Stimulated activated CD8-positive, alpha-beta memory T cell treated with anti-CD3 and anti-CD28 coated beads, Interleukin-15, amount 100 ng/mL, for 4 hours (primary cell): Measurements from ENCODE around the gene IKZF1.

Experiments
- DNase-seq, 2 donors: peaks; one replicate each; pipeline ENCODE4 v3.0.0-alpha.2; 2020; ENCODE audit warnings: low read depth in 2 of 2

IKZF1 gene

DNA sequence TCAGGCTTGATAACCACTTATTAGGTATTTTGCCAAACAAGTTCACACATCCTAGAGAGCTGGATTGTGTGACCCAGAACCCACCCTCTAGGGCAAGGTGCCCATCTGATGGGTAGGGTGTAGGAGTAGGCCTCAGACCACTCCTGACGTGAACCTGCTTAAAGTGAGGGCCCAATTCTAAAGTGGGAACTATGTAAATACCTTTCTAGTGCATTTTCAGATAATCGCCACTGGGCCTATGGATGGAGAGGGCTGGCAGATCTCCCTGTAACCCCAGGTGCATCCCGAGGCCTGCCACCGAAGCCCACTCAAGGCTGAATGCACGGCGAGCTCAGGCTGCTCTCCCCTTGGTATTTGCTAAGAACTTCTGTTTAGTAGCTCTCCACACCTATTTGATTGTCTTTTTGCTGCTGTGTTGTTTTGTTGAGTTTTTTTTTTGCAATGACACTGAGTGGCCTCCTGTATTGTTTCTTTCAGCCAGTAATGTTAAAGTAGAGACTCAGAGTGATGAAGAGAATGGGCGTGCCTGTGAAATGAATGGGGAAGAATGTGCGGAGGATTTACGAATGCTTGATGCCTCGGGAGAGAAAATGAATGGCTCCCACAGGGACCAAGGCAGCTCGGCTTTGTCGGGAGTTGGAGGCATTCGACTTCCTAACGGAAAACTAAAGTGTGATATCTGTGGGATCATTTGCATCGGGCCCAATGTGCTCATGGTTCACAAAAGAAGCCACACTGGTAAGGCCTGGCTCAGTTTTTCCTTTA is 71.7 kb downstream of the IKZF1 start:
- DNase-seq: no peak

DNA sequence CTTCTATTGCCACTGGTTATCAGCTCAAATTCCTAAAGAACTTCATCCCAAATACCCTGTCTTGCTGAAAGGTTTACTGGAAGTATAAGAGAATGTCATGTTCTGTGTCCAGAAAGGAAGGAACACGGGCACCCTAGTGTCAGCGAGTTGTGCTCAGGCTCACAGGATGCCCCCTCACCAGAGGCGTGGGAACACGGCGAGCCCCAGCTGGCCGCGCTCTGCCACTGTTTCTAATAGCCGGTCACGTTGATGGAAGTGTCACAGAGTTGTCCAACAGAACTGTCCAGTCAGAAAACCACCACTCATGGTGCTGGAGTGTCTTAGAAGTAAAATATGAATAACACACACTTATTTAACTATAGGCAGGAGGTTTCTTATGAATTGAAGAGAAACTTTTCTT is 72.8 kb downstream of the IKZF1 start:
- no peak for DNase-seq

DNA sequence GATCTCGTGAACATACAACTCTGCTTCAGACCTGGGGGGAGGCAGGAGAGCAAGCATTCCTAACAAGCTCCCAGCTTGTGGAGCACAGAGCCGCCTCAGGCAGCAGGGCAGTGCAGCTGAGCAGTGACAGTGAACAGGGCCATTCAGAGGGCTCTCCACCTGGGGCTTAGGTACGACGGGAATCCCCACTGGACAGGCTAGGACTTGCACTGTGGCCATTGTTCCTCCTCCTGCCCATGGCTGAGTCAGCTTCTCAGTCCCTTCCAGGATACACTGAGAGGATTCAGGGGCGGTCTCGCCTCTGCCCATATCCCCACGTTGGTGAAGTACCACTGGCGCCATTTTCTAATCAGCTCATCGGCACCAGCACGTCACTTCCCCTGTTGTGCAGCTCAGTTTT is 74.6 kb downstream of the IKZF1 start:
- no peak for DNase-seq

DNA sequence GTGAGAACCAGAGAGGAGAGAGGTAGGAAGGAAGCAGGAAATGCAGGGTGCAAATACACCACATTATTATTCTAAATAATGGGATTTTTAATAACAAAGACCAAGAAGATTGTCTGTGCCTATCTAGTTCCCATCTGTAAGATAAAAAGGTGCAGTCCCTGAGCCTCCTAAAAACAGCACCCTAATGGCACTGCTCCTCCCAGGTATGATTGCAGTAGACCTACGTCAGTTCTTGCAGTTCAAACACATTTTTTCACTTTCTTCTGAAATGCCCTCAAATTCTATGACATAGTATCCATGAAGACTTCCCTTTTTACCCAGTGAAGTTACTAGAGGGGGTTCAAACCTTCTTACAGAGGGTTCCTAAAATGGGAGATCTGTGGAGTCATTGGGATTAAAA is 75.0 kb downstream of the IKZF1 start:
- DNase-seq: no peak

DNA sequence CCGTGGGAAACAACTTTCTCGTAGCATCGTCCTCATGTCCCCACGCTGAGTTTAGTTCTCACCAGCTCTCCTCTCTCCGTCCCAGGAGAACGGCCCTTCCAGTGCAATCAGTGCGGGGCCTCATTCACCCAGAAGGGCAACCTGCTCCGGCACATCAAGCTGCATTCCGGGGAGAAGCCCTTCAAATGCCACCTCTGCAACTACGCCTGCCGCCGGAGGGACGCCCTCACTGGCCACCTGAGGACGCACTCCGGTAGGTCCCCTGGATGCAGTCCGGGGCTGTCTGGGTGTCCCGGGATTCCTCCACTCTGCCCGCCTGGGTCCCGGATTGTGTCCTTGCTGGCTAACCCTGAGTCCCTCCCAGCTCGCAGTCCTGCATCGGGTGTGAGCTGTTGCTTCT is 77.9 kb downstream of the IKZF1 start:
- DNase-seq: no peak

DNA sequence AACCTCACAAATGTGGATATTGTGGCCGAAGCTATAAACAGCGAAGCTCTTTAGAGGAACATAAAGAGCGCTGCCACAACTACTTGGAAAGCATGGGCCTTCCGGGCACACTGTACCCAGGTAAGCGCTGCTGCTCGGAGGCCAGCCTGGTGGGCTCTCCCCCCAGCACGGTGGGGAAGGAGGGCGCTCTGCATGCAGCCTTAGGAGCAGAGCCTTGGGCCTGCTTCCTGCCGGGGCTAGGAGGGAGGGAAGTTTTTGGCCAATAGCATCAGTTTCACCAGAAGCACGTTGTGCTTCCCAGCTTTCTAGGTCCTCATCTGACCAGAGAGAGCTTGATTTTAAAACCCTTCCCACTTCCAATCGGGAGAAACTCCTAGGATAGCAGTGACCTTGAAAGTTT is 82.8 kb downstream of the IKZF1 start:
- no peak for DNase-seq

DNA sequence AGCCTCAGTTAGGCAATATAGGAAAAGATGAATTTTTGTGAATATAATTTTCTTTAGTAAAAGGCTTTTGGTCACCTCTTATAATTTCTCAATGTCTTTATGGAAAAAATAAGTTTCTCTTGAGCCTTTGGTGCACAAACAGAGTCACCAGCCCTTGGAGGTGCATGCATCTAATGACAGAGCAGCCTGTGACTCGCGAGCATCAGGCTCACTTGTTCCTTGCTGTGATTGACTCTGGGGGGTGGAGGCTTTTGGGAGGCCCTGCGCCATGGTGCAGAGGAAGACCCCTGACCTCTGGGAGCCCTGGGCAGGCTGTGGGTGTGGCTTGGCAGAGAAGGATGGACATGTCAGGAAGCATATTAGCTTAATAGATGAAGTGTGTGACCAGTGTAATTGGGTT is 85.4 kb downstream of the IKZF1 start:
- no peak for DNase-seq

DNA sequence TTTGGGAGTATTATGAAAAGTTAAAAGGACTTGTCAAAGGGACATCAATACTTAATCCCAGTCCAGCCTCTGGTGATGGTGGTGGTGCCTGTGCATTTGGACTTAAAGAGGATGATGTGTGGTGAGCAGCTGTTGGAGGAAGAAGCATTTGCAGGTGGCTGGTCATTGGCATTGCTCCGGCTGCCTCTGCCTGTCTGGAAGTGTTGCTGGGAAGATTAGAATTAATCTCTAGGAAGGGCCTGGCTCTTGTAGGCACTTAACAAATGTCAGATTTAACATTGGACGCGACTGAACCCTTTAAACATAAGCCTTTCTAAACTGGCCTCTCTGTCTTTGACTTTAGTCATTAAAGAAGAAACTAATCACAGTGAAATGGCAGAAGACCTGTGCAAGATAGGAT is 86.9 kb downstream of the IKZF1 start:
- no peak for DNase-seq

DNA sequence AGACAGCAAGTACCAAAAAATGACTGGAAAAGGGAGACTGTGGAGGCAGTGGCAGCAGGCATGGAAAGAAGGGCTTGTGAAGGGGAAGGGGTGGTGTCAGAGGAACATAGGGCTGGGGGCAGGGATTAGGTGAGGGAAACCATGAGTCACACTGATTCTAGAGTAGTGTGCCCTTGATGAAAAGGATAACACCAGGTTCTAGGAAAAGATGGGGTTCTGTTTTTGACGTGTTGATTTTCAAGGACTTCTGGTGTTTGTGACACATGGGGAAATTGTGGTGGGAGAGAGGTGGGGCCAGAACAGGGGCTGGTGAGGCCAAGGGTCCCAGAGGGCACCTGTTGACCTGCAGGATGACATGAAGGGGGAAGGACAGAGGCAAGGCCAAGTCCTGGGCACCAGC is 88.6 kb downstream of the IKZF1 start:
- no peak for DNase-seq

DNA sequence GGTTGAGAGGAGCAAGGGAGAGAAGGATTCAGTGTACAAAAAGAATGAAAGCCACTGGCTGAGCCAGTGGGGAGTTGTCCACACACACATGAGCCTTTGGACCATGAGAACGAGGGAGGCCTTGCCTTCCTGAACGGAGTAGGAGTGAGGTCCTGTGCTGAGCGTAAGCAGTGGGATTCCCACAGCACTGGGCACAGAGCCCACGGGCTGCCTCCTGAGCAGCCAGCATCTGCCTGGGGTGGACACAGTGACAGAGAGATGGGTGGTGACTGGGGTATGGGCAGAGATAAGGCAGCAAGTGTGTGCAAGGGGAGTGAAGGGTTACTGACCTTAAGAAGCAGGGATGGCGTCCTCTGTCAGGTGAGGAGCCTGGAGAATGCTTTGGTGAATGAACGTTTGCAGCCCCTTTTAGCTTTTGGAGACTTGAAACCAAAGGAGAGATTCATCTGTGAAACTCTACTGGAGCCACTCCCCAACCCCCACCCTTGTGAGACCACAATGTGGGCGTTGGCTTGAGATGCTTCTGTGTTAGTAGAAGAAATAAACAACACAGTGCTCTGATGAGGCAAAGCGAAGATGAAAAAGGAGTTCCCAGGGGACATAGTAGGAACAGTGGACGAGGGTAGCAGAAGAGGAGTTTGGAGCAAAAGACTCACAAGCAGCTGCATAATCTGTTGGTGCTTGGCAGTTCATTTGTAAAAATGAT is 89.2 kb downstream of the IKZF1 start:
- no peak for DNase-seq

DNA sequence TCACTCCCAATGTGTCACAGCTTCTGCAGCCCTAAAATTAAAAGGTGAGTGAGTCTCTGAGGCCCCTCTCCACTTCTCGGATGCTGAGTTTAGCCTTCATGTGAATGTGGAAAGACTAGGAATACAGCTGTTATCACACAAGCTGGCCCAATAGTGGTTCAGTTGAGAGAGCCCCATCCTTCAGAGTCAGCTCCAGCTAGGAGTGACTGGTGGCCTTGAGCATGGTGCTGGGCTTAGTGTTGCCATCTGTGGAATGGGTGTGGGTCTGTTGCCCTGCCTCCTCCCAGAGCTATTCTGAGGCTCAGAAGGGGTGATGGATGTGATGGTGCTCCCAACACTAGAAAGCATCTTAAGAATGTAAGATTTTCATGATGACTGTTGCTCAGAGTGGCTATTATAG is 89.8 kb downstream of the IKZF1 start:
- no peak for DNase-seq

DNA sequence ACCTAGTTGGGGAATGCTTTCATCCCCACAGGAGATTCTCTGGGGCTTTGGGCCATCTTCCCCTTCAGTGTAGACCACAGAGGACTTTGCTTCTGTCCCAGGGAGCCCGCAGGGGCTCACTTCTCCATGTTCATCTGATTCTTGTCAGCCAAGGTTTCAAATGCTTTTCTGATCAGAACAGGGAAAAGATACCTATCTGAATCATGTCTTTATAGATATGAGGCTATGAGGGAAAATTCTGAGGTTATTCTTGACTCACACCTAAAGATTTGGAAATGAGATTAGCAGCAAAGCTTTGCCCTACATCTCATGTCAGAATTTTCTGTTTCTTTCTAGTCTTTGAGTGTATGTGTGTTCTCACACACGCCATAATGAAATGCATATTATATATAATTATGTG is 92.3 kb downstream of the IKZF1 start:
- DNase-seq: no peak

DNA sequence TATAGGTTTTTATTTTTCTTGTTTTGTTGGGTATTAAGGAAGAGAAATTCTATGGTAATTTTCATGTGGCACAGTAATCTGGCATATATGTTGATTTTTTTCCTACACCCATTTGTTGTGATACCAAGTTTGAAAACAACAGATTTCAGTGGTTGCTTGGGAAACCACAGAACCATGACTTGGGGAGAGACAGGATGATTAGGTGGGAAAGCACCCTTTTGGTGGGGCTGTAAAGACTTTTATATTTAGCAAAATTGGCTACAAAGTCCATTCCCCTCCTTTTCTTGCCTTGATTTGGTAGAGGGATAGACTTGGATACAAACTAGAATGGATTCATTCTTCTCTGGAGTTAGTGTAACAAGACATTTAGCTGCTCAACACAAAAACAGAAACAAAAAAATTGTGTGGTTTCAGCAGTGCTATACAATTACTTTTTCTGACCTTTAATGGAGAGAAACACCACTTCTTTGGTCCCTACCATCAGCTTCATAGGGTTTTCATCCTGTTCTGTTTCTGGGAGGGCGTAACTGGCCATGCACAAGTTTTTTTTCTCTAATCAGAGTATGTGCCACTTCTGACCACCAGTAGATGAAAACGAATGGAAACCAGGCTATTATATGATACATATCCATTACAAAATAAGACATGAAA is 92.9 kb downstream of the IKZF1 start:
- DNase-seq: no peak

DNA sequence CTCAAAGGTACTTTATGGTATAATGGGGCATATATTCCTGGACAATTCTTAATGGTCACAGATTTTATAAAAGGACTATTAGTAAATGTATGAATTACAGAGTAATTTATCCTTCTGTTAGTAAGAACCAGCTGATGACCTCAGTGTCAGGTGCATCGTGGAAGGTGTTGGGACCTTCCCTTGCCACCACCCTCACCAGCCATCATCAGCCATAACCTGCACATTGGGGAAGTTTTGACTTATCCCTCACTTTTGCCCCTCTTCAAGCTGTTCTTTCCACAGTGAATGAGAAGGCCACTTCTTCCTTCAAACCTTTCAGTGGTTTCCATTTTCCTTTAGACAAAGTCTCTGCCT is 93.4 kb downstream of the IKZF1 start:
- no peak for DNase-seq

DNA sequence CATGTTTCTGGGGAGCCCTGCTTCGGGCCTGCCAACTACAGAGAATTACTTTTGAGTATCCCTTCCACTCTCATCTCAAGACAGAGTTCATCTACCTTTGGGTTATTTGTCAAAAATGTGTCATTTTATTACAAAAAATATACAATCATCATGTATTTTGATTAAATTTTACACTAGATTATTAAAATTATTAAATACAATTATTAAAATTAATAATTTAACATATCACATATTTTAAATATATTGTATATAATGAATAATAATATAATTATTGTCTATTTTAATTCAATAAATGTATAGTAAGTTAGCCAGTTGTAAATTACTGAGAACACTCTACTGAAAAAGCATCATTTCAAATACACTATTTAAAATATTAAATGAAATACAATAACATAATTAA is 94.7 kb downstream of the IKZF1 start:
- no peak for DNase-seq

DNA sequence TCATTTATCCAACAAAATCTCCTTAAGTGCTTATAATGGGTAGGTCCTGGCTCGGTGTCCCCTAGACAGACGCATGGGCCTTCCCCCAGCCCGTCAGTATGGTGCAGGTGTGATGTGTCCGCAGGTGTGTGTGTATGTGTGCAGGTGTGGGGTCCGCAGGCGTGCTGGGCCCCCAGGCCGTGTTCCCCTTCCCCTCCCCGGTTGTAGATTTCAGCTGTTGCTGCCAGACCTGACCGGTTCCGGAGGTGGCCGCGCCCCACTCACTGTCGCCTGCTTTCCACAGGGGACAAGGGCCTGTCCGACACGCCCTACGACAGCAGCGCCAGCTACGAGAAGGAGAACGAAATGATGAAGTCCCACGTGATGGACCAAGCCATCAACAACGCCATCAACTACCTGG is 95.1 kb downstream of the IKZF1 start:
- DNase-seq: no peak

DNA sequence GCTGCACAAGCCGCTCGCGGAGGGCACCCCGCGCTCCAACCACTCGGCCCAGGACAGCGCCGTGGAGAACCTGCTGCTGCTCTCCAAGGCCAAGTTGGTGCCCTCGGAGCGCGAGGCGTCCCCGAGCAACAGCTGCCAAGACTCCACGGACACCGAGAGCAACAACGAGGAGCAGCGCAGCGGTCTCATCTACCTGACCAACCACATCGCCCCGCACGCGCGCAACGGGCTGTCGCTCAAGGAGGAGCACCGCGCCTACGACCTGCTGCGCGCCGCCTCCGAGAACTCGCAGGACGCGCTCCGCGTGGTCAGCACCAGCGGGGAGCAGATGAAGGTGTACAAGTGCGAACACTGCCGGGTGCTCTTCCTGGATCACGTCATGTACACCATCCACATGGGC is 95.6 kb downstream of the IKZF1 start:
- DNase-seq: no peak

DNA sequence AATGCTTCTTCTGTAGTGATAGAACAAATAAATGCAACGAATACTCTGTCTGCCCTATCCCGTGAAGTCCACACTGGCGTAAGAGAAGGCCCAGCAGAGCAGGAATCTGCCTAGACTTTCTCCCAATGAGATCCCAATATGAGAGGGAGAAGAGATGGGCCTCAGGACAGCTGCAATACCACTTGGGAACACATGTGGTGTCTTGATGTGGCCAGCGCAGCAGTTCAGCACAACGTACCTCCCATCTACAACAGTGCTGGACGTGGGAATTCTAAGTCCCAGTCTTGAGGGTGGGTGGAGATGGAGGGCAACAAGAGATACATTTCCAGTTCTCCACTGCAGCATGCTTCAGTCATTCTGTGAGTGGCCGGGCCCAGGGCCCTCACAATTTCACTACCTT is 99.9 kb downstream of the IKZF1 start:
- DNase-seq: no peak

DNA sequence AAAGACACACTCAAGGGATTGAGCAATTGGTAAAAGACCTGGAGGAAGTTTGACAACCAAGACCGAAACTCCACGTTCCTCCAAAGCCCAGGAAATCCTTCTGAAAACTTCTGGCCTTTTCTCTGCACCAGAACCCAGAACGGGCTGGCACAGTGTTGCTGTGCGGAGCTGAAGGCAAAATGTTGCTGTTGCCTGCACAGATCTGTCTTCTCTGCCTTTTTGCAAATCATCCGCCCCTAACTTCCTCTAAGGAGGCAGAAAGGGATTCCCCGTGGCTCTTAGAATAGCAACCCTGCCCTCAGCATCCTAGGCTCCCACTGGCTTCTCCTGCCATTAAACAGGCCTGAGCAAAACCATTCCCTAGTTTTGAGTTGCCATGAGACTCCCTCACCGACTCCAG is 100.7 kb downstream of the IKZF1 start:
- no peak for DNase-seq

DNA sequence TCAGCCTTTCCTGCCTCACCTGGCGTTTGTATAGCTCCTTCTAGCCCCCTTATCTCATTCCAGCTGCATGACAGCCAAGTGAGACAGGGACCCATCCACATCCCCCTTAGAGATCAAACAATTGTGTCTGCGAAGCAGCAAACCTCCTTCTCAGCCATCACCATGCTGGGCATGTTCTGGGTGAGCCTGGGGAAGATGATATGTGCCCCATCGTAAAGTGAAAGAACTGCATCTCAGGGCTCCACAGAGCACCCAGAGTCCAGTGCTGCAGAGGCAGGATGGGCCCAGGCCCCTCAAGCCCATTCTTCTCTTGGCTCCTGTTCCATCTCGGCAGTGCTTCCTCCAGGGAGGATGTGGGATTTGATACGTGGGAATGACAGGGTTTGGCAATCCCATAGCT is 102.4 kb downstream of the IKZF1 start:
- DNase-seq: no peak

DNA sequence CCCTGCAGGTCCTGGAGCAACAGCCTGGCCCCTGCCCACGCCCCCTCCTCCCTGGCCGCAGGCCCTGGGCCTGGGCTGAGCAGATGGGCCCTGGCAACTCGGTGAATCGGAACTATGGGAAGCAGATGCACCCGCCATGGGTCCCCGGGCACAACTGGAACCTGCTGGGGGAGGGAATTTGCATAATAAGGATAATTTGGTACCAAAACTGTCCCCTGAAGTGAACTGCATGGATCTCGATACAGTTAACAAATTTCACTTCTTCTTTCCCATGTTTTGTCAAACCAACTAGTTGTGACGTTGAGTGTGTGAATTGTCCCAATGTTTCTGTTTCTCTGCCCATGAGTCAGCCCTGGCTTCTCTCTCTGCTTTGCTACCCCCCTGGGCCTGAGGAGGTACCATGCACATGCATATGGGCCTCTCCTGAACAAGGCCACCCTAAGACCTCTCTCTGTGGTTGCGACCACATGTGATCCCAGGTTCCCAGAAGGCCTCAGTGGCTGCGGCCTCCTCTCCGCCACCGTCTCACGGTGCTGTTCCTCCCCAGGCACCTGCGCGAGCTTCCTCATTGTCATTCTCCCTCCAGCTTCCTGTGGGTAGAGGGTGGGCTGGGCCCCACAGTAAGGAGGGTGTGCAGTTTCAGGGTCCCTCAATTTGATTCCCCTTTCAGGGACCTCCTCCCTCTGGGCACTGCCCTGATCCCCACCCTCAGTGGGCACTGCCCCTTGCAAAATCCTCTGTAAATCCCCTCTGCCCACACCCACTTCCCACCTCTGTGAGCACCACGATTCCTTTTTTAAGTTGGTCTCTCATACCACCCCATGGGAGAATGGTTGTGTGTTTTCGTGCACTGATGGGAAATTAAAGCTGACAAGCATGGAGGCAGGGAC is 105.6 kb downstream of the IKZF1 start:
- DNase-seq: no peak

DNA sequence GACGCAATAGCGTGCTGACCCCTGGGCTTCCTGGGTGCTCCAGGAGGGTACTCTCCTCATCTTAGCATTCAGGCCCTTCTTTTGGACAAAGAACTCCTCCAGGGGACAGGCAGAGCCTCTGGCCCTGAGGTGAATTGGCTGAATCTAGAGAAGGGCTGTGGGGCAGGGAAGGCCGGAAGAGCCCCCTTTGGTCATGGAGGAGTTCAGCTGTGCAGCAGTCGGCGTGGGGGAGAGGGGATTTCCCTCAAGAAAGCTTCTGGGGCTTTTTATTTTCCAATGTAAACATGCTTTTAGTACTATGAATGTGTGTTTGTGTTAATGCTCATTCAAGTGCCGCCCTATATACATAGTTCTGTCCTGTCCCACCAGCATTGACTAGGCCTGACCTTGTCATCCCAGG is 106.8 kb downstream of the IKZF1 start:
- no peak for DNase-seq
